HCT116 (cell line): ENCODE measurements around the gene SLC47A2. TPM values are rescaled to one million over a fixed set of nuclear protein-coding genes. Genes with fewer than 3 reads are reported as not detected.
A peak's percentile ranks its signal among the peaks of the same experiment; 100 is the strongest.

Experiments used
- ATAC-seq: fragments of 200-7000 bp; cut with Tn5 transposase; 2 replicates; pipeline ENCODE4 v1.9.1; 2020; ENCODE audit warnings: mild to moderate bottlenecking, moderate library complexity
- BruUV-seq: library from RNA; stranded (reverse); fragments of 400-500 nt; replicated peaks from 2 replicates; lab custom pipeline; 2021; lab: Mats Ljungman, UMichigan
- CTCF ChIA-PET: fragments of 300-600 bp; sonication (Branson Sonifier 250); formaldehyde crosslinking; loops from one replicate; lab custom pipeline; 2021; ENCODE audit warnings: antibody characterized with exemption; lab: Charles Lee
- POLR2A ChIA-PET: fragments of 300-600, 350-600 bp; sonication (Branson Sonifier 250); formaldehyde crosslinking; loops from one replicate; lab custom pipeline; 2021; ENCODE audit warnings: antibody characterized with exemption; lab: Charles Lee
- RAD21 ChIA-PET, 2 experiments: fragments of 300-600 bp; sonication (Branson Sonifier 250); formaldehyde crosslinking; loops; one replicate each; lab custom pipeline; 2023; ENCODE audit warnings: low total read pairs in 2 of 2; ENCODE audit not compliant: uncharacterized antibody in 2 of 2, unreplicated experiment in 2 of 2, low non-redundant PET in 1 of 2; lab: Charles Lee
- DNase-seq: peaks from one replicate; pipeline ENCODE4 v3.0.0-alpha.2; 2010; ENCODE audit warnings: low read depth, low spot score
- H2AFZ ChIP-seq: fragments of 200-600 bp; shearing (Covaris generic), sonication (generic); 2 replicates; pipeline ENCODE4 v1.6.1; 2017; ENCODE audit warnings: low read depth, mixed run types, mixed read lengths, antibody characterized with exemption, low read length; ENCODE audit not compliant: poor library complexity, severe bottlenecking
- H3K27ac ChIP-seq: 2 replicates; pipeline ENCODE4 v1.5.1; 2012; ENCODE audit warnings: low read depth, low read length
- H3K27me3 ChIP-seq: fragments of 200-600 bp; sonication (generic); 2 replicates; pipeline ENCODE4 v1.6.1; 2016; ENCODE audit warnings: mixed run types, low read length, mixed read lengths; ENCODE audit not compliant: insufficient read depth
- H3K36me3 ChIP-seq, 2 experiments: fragments of 200-500 bp in 1 of 2; fragments of 200-600 bp in 1 of 2; sonication (Bioruptor generic) in 1 of 2; sonication (generic) in 1 of 2; 2 replicates each; pipeline versions ENCODE4 v1.5.1 to v1.6.1; 2014 to 2016; ENCODE audit warnings: low read length in 2 of 2, inconsistent platforms in 1 of 2, mixed read lengths in 1 of 2, mixed run types in 1 of 2; ENCODE audit not compliant: insufficient read depth in 2 of 2, control insufficient read depth in 1 of 2
- H3K4me1 ChIP-seq, 2 experiments: fragments of 200-600 bp in 1 of 2; sonication (generic) in 1 of 2; 2 replicates each; pipeline versions ENCODE4 v1.5.1 to v1.6.1; 2012 to 2017; ENCODE audit warnings: low read length in 2 of 2, inconsistent platforms in 1 of 2, mild to moderate bottlenecking in 1 of 2, mixed read lengths in 1 of 2, mixed run types in 1 of 2, moderate library complexity in 1 of 2; ENCODE audit not compliant: insufficient read depth in 2 of 2, control insufficient read depth in 1 of 2
- H3K4me2 ChIP-seq: fragments of 200-600 bp; sonication (generic); 2 replicates; pipeline ENCODE4 v1.6.1; 2017; ENCODE audit warnings: mixed run types, low read length, mixed read lengths
- H3K4me3 ChIP-seq, 2 experiments: fragments of 200-600 bp in 1 of 2; sonication (generic) in 1 of 2; replicated peaks in 1 of 2; 2 replicates each; pipeline ENCODE4 v1.5.1; 2011 to 2016; ENCODE audit warnings: low read length in 2 of 2, control low read depth in 1 of 2, low read depth in 1 of 2, mild to moderate bottlenecking in 1 of 2, mixed read lengths in 1 of 2, mixed run types in 1 of 2
- H3K79me2 ChIP-seq: fragments of 200-600 bp; sonication (generic); 2 replicates; pipeline ENCODE4 v1.6.1; 2017; ENCODE audit warnings: mild to moderate bottlenecking, mixed run types, low read length, moderate library complexity, mixed read lengths; ENCODE audit not compliant: insufficient read depth
- H3K9ac ChIP-seq: fragments of 200-600 bp; sonication (generic); 2 replicates; pipeline ENCODE4 v1.6.1; 2016; ENCODE audit warnings: low read length, mixed read lengths
- H3K9me2 ChIP-seq: fragments of 200-600 bp; sonication (generic), shearing (Covaris generic); 2 replicates; pipeline ENCODE4 v1.6.1; 2017; ENCODE audit warnings: mixed run types, mild to moderate bottlenecking, moderate library complexity; ENCODE audit not compliant: insufficient read depth
- H3K9me3 ChIP-seq, 2 experiments: fragments of 200-500 bp in 1 of 2; fragments of 200-600 bp in 1 of 2; sonication (Bioruptor generic) in 1 of 2; sonication (generic) in 1 of 2; 2 replicates each; pipeline ENCODE4 v1.6.1; 2014 to 2017; ENCODE audit warnings: low read length in 2 of 2, mixed read lengths in 2 of 2, inconsistent platforms in 1 of 2, low read depth in 1 of 2, mild to moderate bottlenecking in 1 of 2, mixed run types in 1 of 2, moderate library complexity in 1 of 2; ENCODE audit not compliant: control insufficient read depth in 1 of 2, insufficient read depth in 1 of 2
- H4K20me1 ChIP-seq: fragments of 200-600 bp; sonication (generic), shearing (Covaris generic); 2 replicates; pipeline ENCODE4 v1.6.1; 2017; ENCODE audit warnings: mixed run types, mild to moderate bottlenecking, moderate library complexity; ENCODE audit not compliant: insufficient read depth
- CBX3 ChIP-seq: IDR thresholded peaks from 2 replicates; pipeline ENCODE4 v1.6.1; 2012; ENCODE audit warnings: low read depth
- CTCF ChIP-seq, 3 experiments: fragments of 200-600 bp in 1 of 3; sonication (generic) in 1 of 3; IDR thresholded peaks in 2 of 3; conservative IDR thresholded peaks in 1 of 3; 2 replicates each; pipeline ENCODE4 v1.5.1; 2012 to 2017; ENCODE audit warnings: low read depth in 2 of 3, low read length in 2 of 3, antibody characterized with exemption in 1 of 3, borderline replicate concordance in 1 of 3, control low read depth in 1 of 3, mild to moderate bottlenecking in 1 of 3, mixed read lengths in 1 of 3, mixed run types in 1 of 3, moderate library complexity in 1 of 3; ENCODE audit not compliant: insufficient read depth in 1 of 3
- POLR2AphosphoS5 ChIP-seq: IDR thresholded peaks from 2 replicates; pipeline ENCODE4 v1.6.1; 2011; ENCODE audit warnings: mild to moderate bottlenecking, low read depth, low read length, moderate library complexity
- intact Hi-C: fragments of 100-400 bp; cut with micrococcal nuclease; formaldehyde crosslinking; loops from 2 replicates; pipeline ENCODE4 v1.10.0; 2022
- total RNA-seq: library from RNA; stranded (reverse); gene quantifications from one replicate; pipeline ENCODE4 v1.2.1, GENCODE V29; 2021; ENCODE audit not compliant: unreplicated experiment

The SLC47A2 gene
- total RNA-seq, 1 experiment from 2014 or later: not detected

GRCh38 chr17:19713462-19713861 is 2.9 kb downstream of the SLC47A2 start:
- intact Hi-C loops: no loop called here
- no peak overlapping the region for H3K27ac ChIP-seq
- H3K9me3 ChIP-seq: no peaks in the 10 kb centered on the region
- H3K4me2 ChIP-seq: no peak overlapping the region
- no peaks in the 10 kb centered on the region for H3K36me3 ChIP-seq
- CTCF ChIA-PET: interaction anchor here (0.6 kb wide), 1 partner anchor 153 kb away, joined by 4 read pairs; no protein-coding TSS in a partner anchor
- RAD21 ChIA-PET: no interaction called here
- no TSS peak for BruUV-seq
- DNase-seq (no peak), ATAC-seq (peak; percentile 77)
- no peaks in the 10 kb centered on the region for H3K79me2 ChIP-seq
- no peak overlapping the region for H2AFZ ChIP-seq
- H3K4me1 ChIP-seq: peaks cover 0 to 6% of the 10 kb centered on the region in 2 experiments; a peak in 2 of 4 replicates
- peak in 2 of 3 experiments; percentile 38 to 40; a peak in 3 of 6 replicates for TF ChIP-seq CTCF (IDR thresholded peaks at IDR 0.05 in 2 of 3, conservative IDR thresholded peaks at IDR 0.05 in 1 of 3; ENCODE audit: borderline replicate concordance in 1 of 3, insufficient read depth in 1 of 3, low read depth in 2 of 3, low read length in 2 of 3)
- no peak for TF ChIP-seq CBX3
- H3K9me2 ChIP-seq: no peaks in the 10 kb centered on the region
- no peaks in the 10 kb centered on the region for H3K27me3 ChIP-seq
- H4K20me1 ChIP-seq: no peaks in the 10 kb centered on the region
- H3K9ac ChIP-seq: no peak overlapping the region
- POLR2A ChIA-PET: no interaction called here
- no peak overlapping the region for H3K4me3 ChIP-seq

- Histone ChIP-seq H3K4me2 (no peak overlapping the region), H3K27me3 (no peaks in the 10 kb centered on the region), H4K20me1 (no peaks in the 10 kb centered on the region), H2AFZ (no peak overlapping the region), H3K27ac (no peak overlapping the region), H3K9me2 (no peaks in the 10 kb centered on the region), H3K79me2 (no peaks in the 10 kb centered on the region), H3K4me1 (peaks cover 0 to 6% of the 10 kb centered on the region in 2 experiments; a peak in 2 of 4 replicates), H3K36me3 (no peaks in the 10 kb centered on the region), H3K4me3 (no peak overlapping the region), H3K9ac (no peak overlapping the region), H3K9me3 (no peaks in the 10 kb centered on the region)
- BruUV-seq: no TSS peak
- intact Hi-C loops: no loop called here
- ATAC-seq: no peak
- ChIA-PET RAD21 (no interaction called here), CTCF (no interaction called here), POLR2A (no interaction called here)
- DNase-seq: no peak
- TF ChIP-seq POLR2AphosphoS5: no peak
Observed at GRCh38 chr17:19712436-19713004, 3.9 kb downstream of the SLC47A2 start.
